ENCODE data around the gene SP140L. TPM values are rescaled to one million over a fixed set of nuclear protein-coding genes. Genes with fewer than 3 reads are reported as not detected.
A peak's percentile ranks its signal among the peaks of the same experiment; 100 is the strongest.
"Not testable (repeated sequence)": the region's sequence is repeated elsewhere in the genome, so short reads cannot be mapped to it uniquely, and the experiment has no call there.

SP140L gene
- total RNA-seq (10 to 100 TPM in 6 of 7 donors, 1 to 10 TPM in 1; 7.1 to 23.8 (median 19.4) TPM), polyA plus RNA-seq (10 to 100 TPM; 11.1 to 31.3 TPM)
- long read RNA-seq, donor 1, partial matches to known transcripts: 9 of 25 reads
- long read RNA-seq, donor 1, other reads (novel, unspliced or antisense): 8 of 25 reads
- long read RNA-seq, donor 2, partial matches to known transcripts: 0 of 1 reads
- long read RNA-seq, donor 2, other reads (novel, unspliced or antisense): 0 of 1 reads
- long read RNA-seq, donor 3, transcript SP140L-203 (19 exons, 2,665 nt): major isoform, 6 of 17 reads
- long read RNA-seq, donor 3, partial matches to known transcripts: 3 of 17 reads
- long read RNA-seq, donor 3, other reads (novel, unspliced or antisense): 5 of 17 reads

GRCh38 chr2:230326453-230327417 is at the start of gene SP140L:
SP140L (plus strand) TSS chr2:230327193; CDS start chr2:230327270, 77 bp downstream.
- Histone ChIP-seq H3K27ac (peak within 1 kb of the TSS in 1 of 2 donors; percentile 80), H3K36me3 (no peaks in the 10 kb centered on the region), H3K27me3 (no peaks in the 10 kb centered on the region), H3K4me3 (peak within 1 kb of the TSS; percentile 53), H3K4me1 (ENCODE audit: insufficient read depth) (peaks cover 6% of the 10 kb centered on the region), H3K9me3 (no peaks in the 10 kb centered on the region)
- intact Hi-C loops (cut with DNase I): no loop called here
- peak; percentile 62 to 80 (median 66) for DNase-seq
- WGBS, 3 donors: 1 to 4% (median 2%) methylated on average over 11 of the region's 11 CpGs
- TF ChIP-seq, protein P1, sequence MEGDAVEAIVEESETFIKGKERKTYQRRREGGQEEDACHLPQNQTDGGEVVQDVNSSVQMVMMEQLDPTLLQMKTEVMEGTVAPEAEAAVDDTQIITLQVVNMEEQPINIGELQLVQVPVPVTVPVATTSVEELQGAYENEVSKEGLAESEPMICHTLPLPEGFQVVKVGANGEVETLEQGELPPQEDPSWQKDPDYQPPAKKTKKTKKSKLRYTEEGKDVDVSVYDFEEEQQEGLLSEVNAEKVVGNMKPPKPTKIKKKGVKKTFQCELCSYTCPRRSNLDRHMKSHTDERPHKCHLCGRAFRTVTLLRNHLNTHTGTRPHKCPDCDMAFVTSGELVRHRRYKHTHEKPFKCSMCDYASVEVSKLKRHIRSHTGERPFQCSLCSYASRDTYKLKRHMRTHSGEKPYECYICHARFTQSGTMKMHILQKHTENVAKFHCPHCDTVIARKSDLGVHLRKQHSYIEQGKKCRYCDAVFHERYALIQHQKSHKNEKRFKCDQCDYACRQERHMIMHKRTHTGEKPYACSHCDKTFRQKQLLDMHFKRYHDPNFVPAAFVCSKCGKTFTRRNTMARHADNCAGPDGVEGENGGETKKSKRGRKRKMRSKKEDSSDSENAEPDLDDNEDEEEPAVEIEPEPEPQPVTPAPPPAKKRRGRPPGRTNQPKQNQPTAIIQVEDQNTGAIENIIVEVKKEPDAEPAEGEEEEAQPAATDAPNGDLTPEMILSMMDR (IDR thresholded peaks at IDR 0.05): no peak
- TF ChIP-seq POLR2A (IDR thresholded peaks at IDR 0.05): no peak
- TF ChIP-seq EP300 (IDR thresholded peaks at IDR 0.05): no peak

- H3K4me1 ChIP-seq (ENCODE audit: insufficient read depth): no peaks in the 10 kb centered on the region
- H3K36me3 ChIP-seq: no peaks in the 10 kb centered on the region
- no peaks in the 10 kb centered on the region for H3K27me3 ChIP-seq
- intact Hi-C loops (cut with DNase I): no loop called here
- TF ChIP-seq, protein P1 (IDR thresholded peaks at IDR 0.05): no peak
- TF ChIP-seq EP300 (IDR thresholded peaks at IDR 0.05) (no peak), POLR2A (IDR thresholded peaks at IDR 0.05) (no peak)
- DNase-seq: no peak
- H3K27ac ChIP-seq: no peak overlapping the region
- no peaks in the 10 kb centered on the region for H3K9me3 ChIP-seq
- no peak overlapping the region for H3K4me3 ChIP-seq
- 89 to 92% (median 89%) methylated on average over 2 of the region's 2 CpGs for WGBS, 3 donors
Observed at GRCh38 chr2:230282936-230283335, 44.1 kb upstream of the SP140L start.

DNA sequence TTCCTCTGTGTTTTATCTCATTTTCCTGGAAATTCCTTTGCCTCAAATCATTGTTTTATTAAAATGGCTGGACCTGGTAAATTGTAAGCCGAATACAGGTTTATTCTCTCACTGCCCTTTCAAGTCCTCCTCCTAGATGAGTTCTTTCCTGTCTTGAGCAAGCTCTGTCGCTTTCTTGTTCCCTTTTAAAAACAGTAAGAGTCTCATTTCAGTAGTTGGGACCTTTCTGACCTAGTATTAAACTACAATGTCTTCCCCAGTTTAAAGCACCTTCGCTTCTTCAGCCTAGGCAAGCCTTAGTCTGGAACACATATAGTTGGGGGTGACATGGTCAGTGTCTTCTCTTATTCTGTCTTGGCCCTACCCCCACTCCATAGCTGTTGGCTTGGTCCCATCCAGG is 40.9 kb upstream of the SP140L start:
- intact Hi-C loops (cut with DNase I): no loop called here

GRCh38 chr2:230289311-230289710 is 37.7 kb upstream of the SP140L start:
- intact Hi-C loops (cut with DNase I); H3K27me3 ChIP-seq; H3K4me1 ChIP-seq (ENCODE audit: insufficient read depth); DNase-seq; H3K4me3 ChIP-seq; H3K36me3 ChIP-seq; H3K27ac ChIP-seq; H3K9me3 ChIP-seq: not testable (repeated sequence)
- 85 to 92% (median 88%) methylated on average over 4 of the region's 4 CpGs for WGBS, 3 donors

More for the DNA sequence above, 40.9 kb upstream of the SP140L start:
- H3K36me3 ChIP-seq: no peaks in the 10 kb centered on the region
- TF ChIP-seq POLR2A (IDR thresholded peaks at IDR 0.05): no peak
- TF ChIP-seq, protein P1 (IDR thresholded peaks at IDR 0.05): no peak
- TF ChIP-seq EP300 (IDR thresholded peaks at IDR 0.05): no peak
- 78 to 85% (median 83%) methylated on average over 3 of the region's 3 CpGs for WGBS, 3 donors
- H3K9me3 ChIP-seq: no peaks in the 10 kb centered on the region
- no peaks in the 10 kb centered on the region for H3K4me1 ChIP-seq (ENCODE audit: insufficient read depth)
- no peak overlapping the region for H3K27ac ChIP-seq
- no peaks in the 10 kb centered on the region for H3K27me3 ChIP-seq
- no peak for DNase-seq
- H3K4me3 ChIP-seq: no peak overlapping the region

All from ovary (tissue), 10 donors.